HepG2 (cell line): ENCODE results near the gene SLCO2B1. TPM values are rescaled to one million over a fixed set of nuclear protein-coding genes. Genes with fewer than 3 reads are reported as not detected.
A peak's percentile ranks its signal among the peaks of the same experiment; 100 is the strongest.

Experiments
- DBP ChIP-seq: sonication (generic); formaldehyde crosslinking; IDR thresholded peaks from 2 replicates; pipeline ENCODE4 v1.4.0; 2020; ENCODE audit warnings: missing genetic modification reagents; ENCODE audit errors: not compliant biosample characterization
- E2F2 ChIP-seq: sonication (generic); formaldehyde crosslinking; IDR thresholded peaks from 2 replicates; pipeline ENCODE4 v1.4.0; 2020; ENCODE audit warnings: missing genetic modification reagents, borderline replicate concordance
- ERF ChIP-seq: IDR thresholded peaks from 2 replicates; pipeline ENCODE4 v1.6.1; 2018; ENCODE audit warnings: missing biosample characterization, missing genetic modification reagents
- FOSL1 ChIP-seq: sonication (generic); formaldehyde crosslinking; IDR thresholded peaks from 2 replicates; pipeline ENCODE4 v1.9.0; 2021; ENCODE audit warnings: missing genetic modification reagents, borderline replicate concordance
- GLI4 ChIP-seq: sonication (generic); formaldehyde crosslinking; IDR thresholded peaks from 2 replicates; pipeline ENCODE4 v1.5.1; 2020; ENCODE audit warnings: missing genetic modification reagents, mild to moderate bottlenecking, moderate library complexity, borderline replicate concordance
- HOXA7 ChIP-seq: sonication (generic); formaldehyde crosslinking; IDR thresholded peaks from 2 replicates; pipeline ENCODE4 v1.8.1; 2022; ENCODE audit warnings: mild to moderate bottlenecking, missing genetic modification reagents, moderate library complexity
- KLF13 ChIP-seq: sonication (generic); formaldehyde crosslinking; IDR thresholded peaks from 2 replicates; pipeline ENCODE4 v1.4.0; 2020; ENCODE audit warnings: mild to moderate bottlenecking, missing genetic modification reagents
- MAFF ChIP-seq: IDR thresholded peaks from 2 replicates; pipeline ENCODE4 v1.6.1; 2011; ENCODE audit warnings: low read depth, low read length, improper control_type of control experiment
- MLLT10 ChIP-seq: sonication (generic); formaldehyde crosslinking; IDR thresholded peaks from 2 replicates; pipeline ENCODE4 v1.4.0; 2020; ENCODE audit warnings: missing genetic modification reagents
- MTA1 ChIP-seq: sonication (generic); formaldehyde crosslinking; IDR thresholded peaks from 2 replicates; pipeline ENCODE4 v1.4.0; 2020; ENCODE audit warnings: missing genetic modification reagents, mild to moderate bottlenecking, borderline replicate concordance
- RAD51 ChIP-seq: fragments of 450-650 bp; IDR thresholded peaks from 2 replicates; pipeline ENCODE4 v1.6.1; 2016; ENCODE audit warnings: borderline replicate concordance
- RBAK ChIP-seq: sonication (generic); formaldehyde crosslinking; IDR thresholded peaks from 2 replicates; pipeline ENCODE4 v1.5.1; 2020; ENCODE audit warnings: mild to moderate bottlenecking, missing genetic modification reagents
- RBFOX2 ChIP-seq: fragments of 200-400 bp; formaldehyde crosslinking; IDR thresholded peaks from 2 replicates; pipeline ENCODE4 v1.6.1; 2017; ENCODE audit warnings: low read depth, mild to moderate bottlenecking, low read length
- REL ChIP-seq: sonication (generic); formaldehyde crosslinking; conservative IDR thresholded peaks from 2 replicates; pipeline ENCODE4 v1.8.0; 2022; ENCODE audit warnings: mild to moderate bottlenecking, missing genetic modification reagents, moderate library complexity
- SALL2 ChIP-seq: sonication (generic); formaldehyde crosslinking; IDR thresholded peaks from 2 replicates; pipeline ENCODE4 v1.8.1; 2023; ENCODE audit warnings: mild to moderate bottlenecking, missing genetic modification reagents, inconsistent platforms
- SOX6 ChIP-seq, 2 experiments: fragments of 450-650 bp in 1 of 2; sonication (generic) in 1 of 2; formaldehyde crosslinking in 1 of 2; IDR thresholded peaks; 2 replicates each; pipeline versions ENCODE4 v1.4.0 to v1.6.1; 2017 to 2020; ENCODE audit warnings: antibody characterized with exemption in 1 of 2, mild to moderate bottlenecking in 1 of 2, missing genetic modification reagents in 1 of 2
- SP4 ChIP-seq: sonication (generic); formaldehyde crosslinking; IDR thresholded peaks from 2 replicates; pipeline ENCODE4 v1.8.1; 2023; ENCODE audit warnings: mild to moderate bottlenecking, missing genetic modification reagents
- XBP1 ChIP-seq: sonication (generic); formaldehyde crosslinking; IDR thresholded peaks from 2 replicates; pipeline ENCODE4 v1.5.0; 2020; ENCODE audit warnings: missing genetic modification reagents
- ZBTB26 ChIP-seq: IDR thresholded peaks from 2 replicates; pipeline ENCODE4 v1.6.1; 2016; ENCODE audit warnings: missing compliant biosample characterization, missing genetic modification reagents, borderline replicate concordance
- ZFP91 ChIP-seq: sonication (generic); formaldehyde crosslinking; IDR thresholded peaks from 2 replicates; pipeline ENCODE4 v1.9.0; 2022; ENCODE audit warnings: missing genetic modification reagents, mild to moderate bottlenecking, borderline replicate concordance
- ZIK1 ChIP-seq: sonication (generic); formaldehyde crosslinking; IDR thresholded peaks from 2 replicates; pipeline ENCODE4 v1.5.0; 2020; ENCODE audit warnings: mild to moderate bottlenecking, low read depth, missing genetic modification reagents, borderline replicate concordance
- ZNF12 ChIP-seq: sonication (generic); formaldehyde crosslinking; IDR thresholded peaks from 2 replicates; pipeline ENCODE4 v1.5.0; 2020; ENCODE audit warnings: missing genetic modification reagents
- ZNF230 ChIP-seq: sonication (generic); formaldehyde crosslinking; IDR thresholded peaks from 2 replicates; pipeline ENCODE4 v1.4.0; 2020; ENCODE audit warnings: mild to moderate bottlenecking, missing genetic modification reagents
- ZNF296 ChIP-seq: sonication (generic); formaldehyde crosslinking; conservative IDR thresholded peaks from 2 replicates; pipeline ENCODE4 v1.5.0; 2020; ENCODE audit warnings: mild to moderate bottlenecking, missing genetic modification reagents
- ZNF326 ChIP-seq: sonication (generic); formaldehyde crosslinking; IDR thresholded peaks from 2 replicates; pipeline ENCODE4 v1.4.0; 2020; ENCODE audit warnings: missing genetic modification reagents, borderline replicate concordance
- ZNF446 ChIP-seq: sonication (generic); formaldehyde crosslinking; IDR thresholded peaks from 2 replicates; pipeline ENCODE4 v1.5.0; 2020; ENCODE audit warnings: mild to moderate bottlenecking, missing genetic modification reagents
- ZSCAN9 ChIP-seq: IDR thresholded peaks from 2 replicates; pipeline ENCODE4 v1.6.1; 2016; ENCODE audit warnings: borderline replicate concordance
- polyA plus RNA-seq, 8 experiments: library from polyadenylated mRNA; depleted of rRNA in 3 of 8; stranded (reverse) in 7 of 8; unstranded in 1 of 8; fragments of >200 nt; fragmentation: Illumina TruSeq in 4 of 8; extraction: Trizol in 4 of 8; gene quantifications; 2 replicates each; pipeline versions ENCODE4 v1.2.1 to v1.2.3, GENCODE V29; 2011 to 2016; ENCODE audit warnings: low read depth in 4 of 8, missing spikeins in 1 of 8, mixed read lengths in 1 of 8; ENCODE audit not compliant: insufficient read depth in 1 of 8
- total RNA-seq, 5 experiments: library from RNA; depleted of rRNA; stranded (reverse); fragments of >200 nt; fragmentation: Illumina TruSeq; extraction: Trizol; gene quantifications; 2 replicates each; pipeline ENCODE4 v1.2.3, GENCODE V29; 2016; ENCODE audit warnings: low read depth in 1 of 5

SLCO2B1 gene
- total and polyA plus RNA-seq, 2 of the 13 experiments (the other 11 are each of a cell fraction or from before 2014, with no cell fraction given): 15.3 to 19.8 TPM

GRCh38 chr11:75214411-75214821 lies 63.5 kb downstream of the SLCO2B1 start (continued):
- no peak for TF ChIP-seq E2F2 (CRISPR knock-in tag)
- TF ChIP-seq ZSCAN9 (CRISPR knock-in tag): peak; percentile 99
- TF ChIP-seq MAFF: no peak
- TF ChIP-seq RBFOX2: no peak
- peak; percentile 93 for TF ChIP-seq ZBTB26 (CRISPR knock-in tag)
- TF ChIP-seq GLI4 (CRISPR knock-in tag): 0 out of 2 replicates have a peak, but pooled peaks have one; percentile 72
- TF ChIP-seq ZFP91 (CRISPR knock-in tag): no peak; the same call in 1 of the 2 replicates
- 0 out of 2 replicates have a peak, but pooled peaks have one; percentile 38 for TF ChIP-seq FOSL1 (CRISPR knock-in tag)
- TF ChIP-seq ZNF296 (CRISPR knock-in tag): peak; percentile 85
- TF ChIP-seq DBP: peak; percentile 80
- peak; percentile 83; the same call in 1 of the 2 replicates for TF ChIP-seq XBP1
- peak; percentile 76; the same call in 1 of the 2 replicates for TF ChIP-seq ZIK1
- TF ChIP-seq ZNF12 (CRISPR knock-in tag): peak; percentile 85
- peak; percentile 97 for TF ChIP-seq ERF (CRISPR knock-in tag)
- TF ChIP-seq ZNF446 (CRISPR knock-in tag): peak; percentile 91
- peak; percentile 85 for TF ChIP-seq ZNF230 (CRISPR knock-in tag)
- peak; percentile 58; the same call in 1 of the 2 replicates for TF ChIP-seq SP4 (CRISPR knock-in tag)
- no peak for TF ChIP-seq RAD51
- no peak for TF ChIP-seq RBAK (CRISPR knock-in tag)
- TF ChIP-seq SOX6 (IDR thresholded peaks at IDR 0.05): no peak
- no peak; the same call in 1 of the 2 replicates for TF ChIP-seq SOX6 (CRISPR knock-in tag; IDR thresholded peaks at IDR 0.05)
- 0 out of 2 replicates have a peak, but pooled peaks have one; percentile 39 for TF ChIP-seq REL (CRISPR knock-in tag)
- TF ChIP-seq ZNF326 (CRISPR knock-in tag): no peak
- TF ChIP-seq MLLT10 (CRISPR knock-in tag): no peak
- no peak for TF ChIP-seq MTA1 (CRISPR knock-in tag)
- TF ChIP-seq KLF13: no peak
- no peak for TF ChIP-seq HOXA7
- peak; percentile 79; the same call in 1 of the 2 replicates for TF ChIP-seq SALL2 (CRISPR knock-in tag)
